HG03280 (cell line): ENCODE measurements around the gene DCAF8.

ENCODE experiments used
- ATAC-seq: cut with Tn5 transposase; IDR thresholded peaks from one replicate; pipeline ENCODE4 v1.9.1; 2021; ENCODE audit warnings: mild to moderate bottlenecking, moderate library complexity; ENCODE audit not compliant: unreplicated experiment

The DCAF8 gene

GRCh38 chr1:160227034-160227433, 35.3 kb downstream of the DCAF8 start:
- no peak for ATAC-seq

GRCh38 chr1:160226623-160227022, 35.7 kb downstream of the DCAF8 start:
- ATAC-seq = no peak

GRCh38 chr1:160225345-160225744, 37.0 kb downstream of the DCAF8 start:
- no peak for ATAC-seq

- no peak for ATAC-seq
Observed at GRCh38 chr1:160224606-160225005, 37.7 kb downstream of the DCAF8 start.

- ATAC-seq = no peak
Observed at GRCh38 chr1:160222546-160222945, 39.8 kb downstream of the DCAF8 start.

GRCh38 chr1:160221089-160221488, 41.3 kb downstream of the DCAF8 start:
- no peak for ATAC-seq

GRCh38 chr1:160220301-160220700, 42.0 kb downstream of the DCAF8 start:
- ATAC-seq = no peak

GRCh38 chr1:160219062-160219929, 43.1 kb downstream of the DCAF8 start:
- ATAC-seq = no peak

GRCh38 chr1:160217481-160218051, 44.8 kb downstream of the DCAF8 start:
- no peak for ATAC-seq

- no peak for ATAC-seq
Observed at GRCh38 chr1:160216301-160216700, 46.0 kb downstream of the DCAF8 start.

- no peak for ATAC-seq
Observed at GRCh38 chr1:160214481-160215140, 47.7 kb downstream of the DCAF8 start.

GRCh38 chr1:160211046-160211790, 51.1 kb downstream of the DCAF8 start:
- ATAC-seq = no peak

GRCh38 chr1:160210561-160210960, 51.8 kb downstream of the DCAF8 start:
- no peak for ATAC-seq

GRCh38 chr1:160209321-160210046, 52.9 kb downstream of the DCAF8 start:
- ATAC-seq = no peak

GRCh38 chr1:160208557-160209320, 53.6 kb downstream of the DCAF8 start:
- ATAC-seq = no peak

GRCh38 chr1:160207771-160208556, 54.4 kb downstream of the DCAF8 start:
- ATAC-seq = no peak

GRCh38 chr1:160207118-160207650, 55.2 kb downstream of the DCAF8 start:
- ATAC-seq = no peak

GRCh38 chr1:160206421-160207117, 55.8 kb downstream of the DCAF8 start:
- no peak for ATAC-seq
